LNCAP (cell line): ENCODE data around the gene MKLN1.

Experiments
- TF ChIP-seq, protein P1 (sequence below): fragments of 450-650 bp; IDR thresholded peaks from 2 replicates; pipeline ENCODE4 v1.5.1; 2017; ENCODE audit warnings: mild to moderate bottlenecking

The MKLN1 gene

GRCh38 chr7:131327626-131328376, at the start of gene MKLN1:
TSS of gene MKLN1 (plus strand) at chr7:131327876. CDS start at chr7:131327900, 24 bp downstream.
- TF ChIP-seq, protein P1, sequence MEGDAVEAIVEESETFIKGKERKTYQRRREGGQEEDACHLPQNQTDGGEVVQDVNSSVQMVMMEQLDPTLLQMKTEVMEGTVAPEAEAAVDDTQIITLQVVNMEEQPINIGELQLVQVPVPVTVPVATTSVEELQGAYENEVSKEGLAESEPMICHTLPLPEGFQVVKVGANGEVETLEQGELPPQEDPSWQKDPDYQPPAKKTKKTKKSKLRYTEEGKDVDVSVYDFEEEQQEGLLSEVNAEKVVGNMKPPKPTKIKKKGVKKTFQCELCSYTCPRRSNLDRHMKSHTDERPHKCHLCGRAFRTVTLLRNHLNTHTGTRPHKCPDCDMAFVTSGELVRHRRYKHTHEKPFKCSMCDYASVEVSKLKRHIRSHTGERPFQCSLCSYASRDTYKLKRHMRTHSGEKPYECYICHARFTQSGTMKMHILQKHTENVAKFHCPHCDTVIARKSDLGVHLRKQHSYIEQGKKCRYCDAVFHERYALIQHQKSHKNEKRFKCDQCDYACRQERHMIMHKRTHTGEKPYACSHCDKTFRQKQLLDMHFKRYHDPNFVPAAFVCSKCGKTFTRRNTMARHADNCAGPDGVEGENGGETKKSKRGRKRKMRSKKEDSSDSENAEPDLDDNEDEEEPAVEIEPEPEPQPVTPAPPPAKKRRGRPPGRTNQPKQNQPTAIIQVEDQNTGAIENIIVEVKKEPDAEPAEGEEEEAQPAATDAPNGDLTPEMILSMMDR, result no peak

GRCh38 chr7:131279044-131279443, 48.6 kb upstream of the MKLN1 start:
- TF ChIP-seq, protein P1, result no peak

DNA sequence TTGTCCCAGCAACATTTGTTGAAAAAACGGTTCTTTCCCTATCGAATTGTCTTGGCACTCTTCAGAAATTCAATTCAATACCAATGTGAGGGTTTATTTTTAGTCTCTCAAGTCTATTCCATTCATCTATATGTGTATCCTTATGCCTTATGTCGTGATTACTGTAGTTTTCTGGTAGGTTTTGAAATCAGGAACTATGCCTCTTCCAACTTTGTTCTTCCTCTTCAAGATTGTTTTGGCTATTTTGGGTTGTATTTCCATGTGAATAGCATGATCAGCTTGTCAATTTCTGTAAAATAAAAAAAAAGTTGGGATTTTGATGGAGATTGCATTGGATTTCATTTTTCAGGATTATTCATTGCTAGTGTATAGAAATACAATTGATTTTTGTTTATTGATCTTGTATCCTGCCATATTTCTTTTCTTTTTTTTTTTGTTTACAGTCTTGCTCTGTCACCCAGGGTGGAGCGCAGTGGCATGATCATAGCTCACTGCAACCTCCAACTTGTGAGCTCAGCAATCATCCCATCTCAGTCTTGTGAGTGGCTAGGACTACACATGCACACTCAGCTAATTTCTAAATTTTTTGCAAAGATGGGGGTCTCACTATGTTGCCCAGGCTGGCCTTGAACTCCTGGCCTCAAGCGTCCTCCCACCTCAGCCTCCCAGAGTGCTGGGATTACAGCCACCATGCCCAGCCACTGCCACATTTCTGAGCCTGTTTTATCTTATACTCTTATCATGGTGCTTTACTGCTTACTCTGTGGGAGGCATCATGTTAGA, 46.2 kb upstream of the MKLN1 start:
- TF ChIP-seq, protein P1, result no peak

- TF ChIP-seq, protein P1, result no peak
Observed at GRCh38 chr7:131284702-131285419, 42.8 kb upstream of the MKLN1 start.

GRCh38 chr7:131285556-131285955, 42.1 kb upstream of the MKLN1 start:
- TF ChIP-seq, protein P1, result no peak

- TF ChIP-seq, protein P1, result no peak
Observed at GRCh38 chr7:131288450-131288849, 39.2 kb upstream of the MKLN1 start.

- TF ChIP-seq, protein P1, result no peak
Observed at GRCh38 chr7:131289051-131289450, 38.6 kb upstream of the MKLN1 start.
